ENCODE measurements around the gene ERC1.
"Not testable (repeated sequence)": the region's sequence is repeated elsewhere in the genome, so short reads cannot be mapped to it uniquely, and the experiment has no call there.

ERC1 gene

GRCh38 chr12:989051-989450 is 2.0 kb upstream of the ERC1 start:
- DNase-seq, result no peak

DNA sequence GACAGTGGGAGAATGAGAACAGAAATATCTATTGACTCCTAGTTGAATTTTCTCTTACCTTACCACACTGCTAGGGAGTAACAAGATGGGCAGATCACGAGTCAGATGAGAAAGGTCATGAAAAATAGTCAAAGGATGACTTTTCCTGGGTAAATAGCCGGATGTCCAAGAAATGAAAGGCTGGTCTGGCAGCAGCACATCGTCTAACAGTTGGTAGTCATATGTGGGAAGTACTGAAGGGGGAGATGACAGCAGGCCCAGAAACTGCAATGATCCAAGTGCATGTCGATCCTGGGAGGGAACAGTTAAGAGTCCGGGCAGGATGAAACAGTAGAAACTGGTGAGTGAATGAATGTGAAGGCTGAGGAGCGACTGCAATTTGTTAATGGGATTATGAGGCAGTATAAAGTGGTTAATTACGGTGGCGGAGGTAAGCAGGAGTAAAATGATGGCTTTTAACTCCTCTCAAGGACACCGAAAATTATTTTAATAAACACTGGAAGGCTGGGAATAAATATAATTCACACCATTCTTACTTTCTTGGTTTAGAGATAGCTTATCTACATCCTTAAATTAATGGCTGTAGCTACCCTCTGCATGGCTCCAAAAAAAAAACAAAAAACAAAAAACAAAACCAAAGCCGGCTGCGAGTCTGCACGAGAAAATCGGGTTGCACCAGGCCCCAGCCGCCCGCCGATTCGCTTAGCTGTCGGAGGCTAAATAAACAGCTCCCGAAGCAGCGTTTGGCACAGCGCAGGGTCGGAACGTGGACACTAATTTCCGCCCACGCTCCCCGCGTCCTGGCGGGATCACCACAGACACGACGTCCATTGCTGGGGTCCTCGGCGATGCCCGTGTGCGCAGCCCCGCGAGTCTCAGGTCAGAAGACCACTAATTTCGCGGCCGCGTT is 1.0 kb upstream of the ERC1 start:
- DNase-seq, result peak; percentile 30

DNA sequence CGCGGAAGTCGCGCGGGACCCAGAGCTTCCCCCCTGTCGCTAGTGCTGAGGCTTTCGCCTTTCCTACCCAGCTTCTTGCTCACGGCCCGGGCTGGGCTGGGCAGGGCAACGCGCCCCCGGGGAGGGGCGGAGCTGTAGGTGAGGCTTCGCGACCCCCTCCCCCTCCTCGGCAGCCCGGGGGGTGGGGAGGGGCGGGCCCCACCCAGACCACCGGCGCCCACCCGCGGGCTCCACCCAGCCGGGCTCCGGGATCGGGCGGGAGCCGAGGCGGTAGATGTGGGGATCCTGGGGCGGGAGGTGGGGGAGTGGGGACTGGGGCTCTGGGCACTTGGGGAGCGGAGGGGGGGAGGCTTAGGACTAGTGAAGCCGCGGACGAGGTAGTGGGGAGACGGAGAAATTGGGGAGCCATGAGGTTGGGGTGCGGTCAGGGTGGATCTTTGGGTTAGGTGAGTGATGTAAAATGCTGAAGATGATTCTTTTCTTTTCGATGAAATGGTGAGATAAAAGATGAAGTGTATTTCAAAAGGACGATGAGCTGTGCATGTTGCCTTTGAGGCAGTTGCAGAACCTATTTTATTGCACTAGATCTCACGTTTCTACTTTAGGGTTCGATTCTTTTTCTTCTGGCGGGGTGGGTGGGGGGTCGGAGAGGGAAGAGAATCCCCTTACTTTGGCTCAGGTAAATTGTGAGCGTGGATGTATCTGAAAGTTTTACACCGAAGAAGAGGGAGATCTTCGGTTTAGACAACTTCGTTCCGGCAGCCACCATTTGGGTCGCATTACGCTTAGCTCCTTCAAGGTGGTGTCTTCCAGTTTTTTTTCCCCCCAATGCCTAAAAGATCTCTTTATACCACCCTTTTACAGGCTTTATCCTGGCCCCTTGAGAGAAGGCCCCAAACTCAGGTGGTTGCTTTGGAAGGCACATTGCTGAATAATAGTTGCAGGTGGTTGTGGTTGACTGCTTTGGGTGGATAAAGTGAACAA is 619 bp downstream of the ERC1 start:
- peak; percentile 58 for DNase-seq

DNA sequence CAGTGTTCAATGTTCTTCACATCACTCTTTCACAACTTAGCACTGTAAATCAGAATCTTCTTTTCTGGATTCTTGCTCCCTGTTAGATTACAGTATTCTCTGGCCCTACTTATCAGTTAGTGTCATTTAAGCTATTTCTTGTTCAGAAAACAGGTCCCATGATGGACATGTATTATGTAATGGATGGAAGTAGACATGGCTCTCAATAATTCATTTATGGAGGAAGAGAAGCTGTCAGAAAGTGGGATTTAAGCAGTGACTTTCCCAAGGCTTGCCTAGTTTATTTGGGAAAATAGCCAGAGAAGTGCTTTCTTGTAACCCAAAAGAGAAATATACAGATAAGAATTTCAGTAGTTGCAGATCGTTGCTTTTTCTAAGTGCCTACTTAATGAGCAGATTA is 1.6 kb downstream of the ERC1 start:
- no peak for DNase-seq

DNA sequence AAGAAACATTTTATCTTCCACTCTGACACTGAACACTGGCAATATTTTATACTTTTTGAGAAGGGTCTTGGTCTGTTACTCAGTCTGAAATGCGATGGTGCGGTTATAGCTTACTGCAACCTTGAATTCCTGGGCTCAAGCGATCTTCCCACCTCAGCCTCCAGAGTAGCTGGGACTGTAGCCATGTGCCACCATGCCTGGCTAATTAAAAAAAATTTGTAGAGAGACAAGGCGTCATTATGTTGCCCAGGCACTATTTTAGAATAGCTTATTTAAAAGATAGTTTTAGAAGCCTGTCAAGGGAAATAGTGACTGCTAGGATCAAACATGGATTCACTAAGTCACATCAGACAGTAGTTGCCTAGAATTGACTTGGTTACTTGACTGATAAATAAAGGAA is 5.9 kb downstream of the ERC1 start:
- DNase-seq, result no peak

DNA sequence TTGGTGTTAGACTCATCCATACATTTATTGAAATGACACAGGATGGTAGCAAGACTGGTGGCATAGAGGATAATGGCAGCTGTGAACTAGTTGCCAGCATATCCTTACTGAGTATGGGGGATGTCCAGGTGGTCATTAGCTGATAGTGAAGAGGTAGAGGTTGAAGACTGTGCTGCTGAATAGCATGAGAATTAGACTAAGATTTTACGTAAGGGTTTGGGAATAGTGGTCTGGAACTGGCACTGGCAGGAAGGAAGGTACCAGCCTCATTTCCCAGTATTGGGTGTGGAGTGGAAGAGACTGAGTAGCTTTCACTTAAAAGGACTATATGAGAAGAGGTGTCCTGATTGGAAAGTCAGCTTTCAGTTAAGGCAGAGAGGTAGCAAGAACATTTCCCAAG is 6.5 kb downstream of the ERC1 start:
- no peak for DNase-seq

- DNase-seq, result no peak
Measured at GRCh38 chr12:998020-998874, 7.2 kb downstream of the ERC1 start.

GRCh38 chr12:999736-1000135 is 8.7 kb downstream of the ERC1 start:
- DNase-seq, result not testable (repeated sequence)

DNA sequence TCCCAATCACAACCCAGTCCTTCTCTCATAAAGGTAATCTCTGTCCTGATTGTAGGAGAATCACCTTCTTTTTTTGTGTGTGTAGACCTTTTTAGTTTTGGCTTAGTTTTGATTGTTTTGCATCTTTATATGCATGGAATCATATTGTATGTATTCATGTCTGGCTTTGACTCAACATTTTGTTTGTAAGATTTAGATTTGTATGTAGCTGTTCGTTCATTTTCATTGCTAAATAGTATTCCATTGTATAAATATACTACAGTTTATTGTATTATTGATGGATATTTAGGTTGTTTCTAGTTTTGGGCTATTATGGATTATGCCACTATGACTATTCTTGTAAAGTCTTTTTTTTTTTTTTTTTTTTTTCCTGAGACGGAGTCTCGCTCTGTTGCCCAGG is 10.5 kb downstream of the ERC1 start:
- DNase-seq, result no peak

DNA sequence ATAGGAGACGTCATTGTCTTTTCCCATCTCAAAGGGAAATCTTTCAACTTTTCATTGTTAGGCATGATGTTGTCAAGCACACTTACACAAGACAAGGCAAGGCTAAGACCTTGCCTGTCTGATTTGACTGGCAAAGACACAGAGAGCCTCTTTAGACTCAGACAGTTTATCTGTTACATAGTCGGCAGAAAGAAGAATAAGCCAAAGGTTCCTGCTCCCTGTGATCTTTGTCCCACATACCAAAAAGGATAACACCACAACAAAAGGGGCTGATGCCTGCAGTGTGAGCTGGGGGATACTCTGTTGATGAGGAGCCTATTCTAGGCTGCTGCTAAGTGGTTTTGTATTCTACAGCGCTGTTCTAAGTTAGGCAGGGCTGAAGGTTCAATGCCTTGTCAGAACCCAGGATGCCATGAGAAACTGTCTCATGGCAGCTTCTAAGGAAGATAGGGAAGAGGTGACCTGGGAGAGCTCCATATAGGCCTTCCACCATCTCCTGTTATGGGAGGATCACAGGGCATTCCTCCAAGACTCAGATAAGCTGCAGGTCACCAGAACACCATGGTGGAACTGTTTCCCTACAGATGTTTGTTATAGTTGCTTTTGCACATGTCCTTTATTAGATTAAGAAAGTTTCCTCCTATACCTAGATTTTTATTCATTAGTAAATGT is 12.7 kb downstream of the ERC1 start:
- no peak for DNase-seq

DNA sequence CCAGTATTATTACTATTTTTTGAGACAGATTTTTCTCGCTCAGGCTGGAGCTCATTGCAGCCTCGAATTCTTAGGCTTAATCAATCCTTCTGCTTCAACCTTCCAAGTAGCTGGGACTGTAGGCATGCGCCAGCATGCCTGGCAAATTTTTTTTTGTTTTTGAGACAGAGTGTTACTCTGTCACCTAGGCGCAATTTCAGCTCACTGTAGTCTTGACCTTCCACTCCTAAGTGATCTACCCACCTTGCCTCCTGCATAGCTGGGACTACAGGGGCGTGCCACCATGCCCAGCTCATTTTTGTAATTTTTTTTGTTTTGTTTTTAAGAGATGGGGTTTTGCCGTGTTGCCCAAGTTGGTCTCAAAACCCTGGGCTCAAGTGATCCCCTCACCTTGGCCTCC is 15.2 kb downstream of the ERC1 start:
- DNase-seq, result no peak

GRCh38 chr12:1007276-1007675 is 16.3 kb downstream of the ERC1 start:
- DNase-seq, result no peak

- no peak for DNase-seq
Measured at GRCh38 chr12:1007994-1008393, 17.0 kb downstream of the ERC1 start.

DNA sequence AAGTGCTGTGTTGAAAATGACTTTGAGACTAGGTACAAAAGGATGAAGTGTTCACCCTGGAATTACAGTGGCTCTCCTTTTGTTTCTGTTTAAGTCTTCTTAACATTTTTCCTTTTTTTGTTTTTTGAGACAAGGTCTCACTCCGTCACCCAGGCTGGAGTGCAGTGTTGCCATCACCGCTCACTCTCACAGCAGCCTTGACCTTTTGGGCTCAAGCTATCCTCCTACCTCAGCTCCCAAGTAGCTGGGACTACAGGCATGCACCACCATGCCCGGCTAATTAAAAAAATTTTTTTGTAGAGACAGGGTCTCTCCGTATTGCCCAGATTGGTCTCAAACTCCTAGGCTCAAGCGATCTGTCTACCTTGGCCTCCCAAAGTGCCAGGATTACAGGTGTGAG is 20.1 kb downstream of the ERC1 start:
- no peak for DNase-seq

- no peak for DNase-seq
Measured at GRCh38 chr12:1013618-1014489, 22.8 kb downstream of the ERC1 start.

DNA sequence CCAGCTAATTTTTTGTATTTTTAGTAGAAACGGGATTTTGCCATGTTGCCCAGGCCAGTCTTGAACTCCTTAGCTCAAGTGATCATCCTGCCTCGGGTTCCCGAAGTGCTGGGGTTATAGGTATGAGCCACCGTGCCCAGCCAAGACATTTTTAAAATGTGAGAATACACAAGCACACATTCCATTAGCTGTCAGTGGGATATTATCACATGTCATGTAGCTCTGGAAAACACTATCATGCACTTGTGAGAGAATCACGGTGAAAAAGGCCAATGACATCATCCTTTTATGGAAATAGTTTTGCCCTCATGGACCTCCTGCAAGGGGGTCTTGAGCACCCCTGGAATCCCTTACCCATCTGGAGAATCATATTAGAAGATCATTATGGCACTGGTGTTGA is 28.3 kb downstream of the ERC1 start:
- DNase-seq, result no peak

GRCh38 chr12:1020389-1020788 is 29.4 kb downstream of the ERC1 start:
- DNase-seq, result no peak

- DNase-seq, result no peak
Measured at GRCh38 chr12:1022032-1022970, 31.3 kb downstream of the ERC1 start.

DNA sequence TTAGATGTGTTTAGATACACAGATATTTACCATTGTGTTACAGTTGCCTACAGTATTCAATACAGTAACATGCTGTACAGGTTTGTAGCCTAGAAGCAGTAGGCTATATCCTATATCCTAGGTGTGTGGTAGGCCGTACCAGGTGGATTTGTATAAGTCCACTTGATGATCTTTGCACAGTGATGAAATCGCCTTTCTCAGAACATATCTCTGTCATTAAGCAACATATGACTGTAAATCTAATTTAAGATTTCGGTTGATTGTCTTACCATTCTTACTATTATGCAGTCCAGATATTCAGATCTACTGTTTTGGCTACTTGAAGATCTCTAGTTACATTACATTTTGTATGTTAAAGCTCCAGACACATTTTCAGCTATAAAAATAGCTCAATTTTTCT is 39.8 kb downstream of the ERC1 start:
- DNase-seq, result no peak

GRCh38 chr12:1034243-1034642 is 43.2 kb downstream of the ERC1 start:
- DNase-seq, result no peak
